ENCODE measurements around the gene KLRK1. TPM values are rescaled to one million over a fixed set of nuclear protein-coding genes. Genes with fewer than 3 reads are reported as not detected.

Gene KLRK1
- total RNA-seq, 6 donors from 2014 or later = 4.3 to 15.1 (median 8.1) TPM

DNA sequence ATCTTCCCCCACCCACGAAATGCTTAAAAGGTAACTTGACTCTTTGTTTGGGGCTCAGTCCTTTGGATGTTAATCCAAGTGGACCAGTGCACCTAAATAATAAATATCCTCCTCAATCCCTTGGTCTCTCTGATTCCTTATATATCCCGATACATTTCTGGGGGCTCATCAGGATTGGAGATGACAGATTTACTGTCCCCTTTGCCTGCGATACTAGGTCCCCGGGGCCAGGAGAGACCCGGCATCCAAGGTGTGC is 26.3 kb downstream of the KLRK1 start:
- TF ChIP-seq EP300 (IDR thresholded peaks at IDR 0.05) (no peak), POLR2AphosphoS5 (IDR thresholded peaks at IDR 0.05) (no peak), POLR2A (IDR thresholded peaks at IDR 0.05) (no peak)
- TF ChIP-seq, protein P1, sequence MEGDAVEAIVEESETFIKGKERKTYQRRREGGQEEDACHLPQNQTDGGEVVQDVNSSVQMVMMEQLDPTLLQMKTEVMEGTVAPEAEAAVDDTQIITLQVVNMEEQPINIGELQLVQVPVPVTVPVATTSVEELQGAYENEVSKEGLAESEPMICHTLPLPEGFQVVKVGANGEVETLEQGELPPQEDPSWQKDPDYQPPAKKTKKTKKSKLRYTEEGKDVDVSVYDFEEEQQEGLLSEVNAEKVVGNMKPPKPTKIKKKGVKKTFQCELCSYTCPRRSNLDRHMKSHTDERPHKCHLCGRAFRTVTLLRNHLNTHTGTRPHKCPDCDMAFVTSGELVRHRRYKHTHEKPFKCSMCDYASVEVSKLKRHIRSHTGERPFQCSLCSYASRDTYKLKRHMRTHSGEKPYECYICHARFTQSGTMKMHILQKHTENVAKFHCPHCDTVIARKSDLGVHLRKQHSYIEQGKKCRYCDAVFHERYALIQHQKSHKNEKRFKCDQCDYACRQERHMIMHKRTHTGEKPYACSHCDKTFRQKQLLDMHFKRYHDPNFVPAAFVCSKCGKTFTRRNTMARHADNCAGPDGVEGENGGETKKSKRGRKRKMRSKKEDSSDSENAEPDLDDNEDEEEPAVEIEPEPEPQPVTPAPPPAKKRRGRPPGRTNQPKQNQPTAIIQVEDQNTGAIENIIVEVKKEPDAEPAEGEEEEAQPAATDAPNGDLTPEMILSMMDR (IDR thresholded peaks at IDR 0.05) = no peak
- Histone ChIP-seq H3K27me3 (no peaks in the 10 kb centered on the region), H3K4me1 (peaks cover 14 to 42% (median 27%) of the 10 kb centered on the region in 4 donors), H3K27ac (peak overlapping the region; percentile 83 to 95 (median 88)), H3K36me3 (no peaks in the 10 kb centered on the region), H3K4me3 (peak overlapping the region in 3 of 4 donors; percentile 56 to 59 (median 57)), H3K9me3 (no peaks in the 10 kb centered on the region)
- no peak for DNase-seq
- ATAC-seq (ENCODE audit: low FRiP score in 2 of 2) = no peak
- WGBS, 2 donors = 73 to 85% methylated on average over 5 of the region's 5 CpGs

DNA sequence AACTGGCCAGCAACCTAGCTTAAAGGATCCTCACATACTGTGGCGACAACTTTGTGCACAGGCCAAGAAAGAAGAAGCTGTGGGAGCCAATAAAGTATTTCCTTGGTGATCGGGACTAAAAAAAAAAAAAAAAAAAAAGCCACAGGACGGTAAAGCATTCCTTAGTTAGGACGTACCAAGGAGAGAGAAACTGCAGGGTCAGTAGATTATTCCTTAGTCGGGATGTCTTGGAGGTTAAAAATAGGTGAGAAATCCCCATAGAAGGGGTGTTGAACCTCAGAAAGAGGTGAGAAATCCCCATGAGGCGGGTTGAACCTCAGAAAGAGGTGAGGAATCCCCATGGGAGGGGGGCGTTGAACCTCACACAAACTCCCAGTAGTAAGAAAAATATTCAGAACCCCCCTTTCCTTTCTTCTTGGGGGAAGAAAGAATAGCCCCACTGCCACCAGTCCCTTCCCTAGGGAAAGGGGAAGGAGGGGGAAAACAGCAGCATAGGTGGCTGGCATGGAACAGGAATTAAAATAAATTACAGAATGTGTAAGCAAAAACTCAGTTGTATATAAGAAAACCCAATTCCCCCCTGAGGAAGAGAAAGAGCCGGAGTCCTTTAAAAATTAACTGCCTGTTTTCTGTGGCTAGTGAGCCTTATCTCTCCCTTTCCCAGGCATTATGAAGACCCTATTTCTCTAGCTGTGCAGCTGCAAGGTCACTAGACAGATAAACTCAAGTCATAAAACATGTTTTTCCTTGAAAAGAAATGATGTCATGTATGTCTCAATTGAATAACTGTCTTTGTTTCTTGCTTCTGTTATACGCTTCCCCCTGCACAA is 26.8 kb downstream of the KLRK1 start:
- no peak for DNase-seq
- WGBS, 2 donors = 52 to 60% methylated on average over 9 of the region's 9 CpGs
- TF ChIP-seq POLR2A (IDR thresholded peaks at IDR 0.05) (no peak), EP300 (IDR thresholded peaks at IDR 0.05) (no peak), POLR2AphosphoS5 (IDR thresholded peaks at IDR 0.05) (no peak)
- TF ChIP-seq, protein P1 (IDR thresholded peaks at IDR 0.05) = no peak
- Histone ChIP-seq H3K4me1 (peaks cover 14 to 42% (median 27%) of the 10 kb centered on the region in 4 donors), H3K27ac (peak overlapping the region; percentile 83 to 95 (median 88)), H3K4me3 (peak overlapping the region in 1 of 4 donors; percentile 59), H3K36me3 (no peaks in the 10 kb centered on the region), H3K27me3 (no peaks in the 10 kb centered on the region), H3K9me3 (no peaks in the 10 kb centered on the region)
- ATAC-seq (ENCODE audit: low FRiP score in 2 of 2) = no peak

DNA sequence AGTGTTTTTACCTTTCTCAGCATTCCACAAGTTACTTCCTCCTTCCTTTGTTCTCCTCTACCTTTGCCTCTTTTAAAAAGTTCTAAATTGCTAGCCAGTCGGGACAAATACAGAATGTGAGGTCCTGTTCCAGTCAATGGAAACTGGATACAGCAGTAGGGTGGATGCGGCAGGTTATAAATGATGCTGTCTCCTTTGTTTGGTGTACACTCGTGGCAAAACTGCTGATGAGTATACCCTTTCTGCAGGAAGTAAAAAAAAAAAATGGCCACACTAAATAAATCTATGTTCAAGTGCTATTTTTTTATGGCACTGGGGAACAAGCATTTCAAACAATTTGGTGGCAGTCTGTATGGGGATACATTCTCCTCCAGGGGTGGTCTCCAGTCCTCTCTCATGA is 27.5 kb downstream of the KLRK1 start:
- no peak for ATAC-seq (ENCODE audit: low FRiP score in 2 of 2)
- Histone ChIP-seq H3K4me1 (peaks cover 14 to 42% (median 27%) of the 10 kb centered on the region in 4 donors), H3K36me3 (no peaks in the 10 kb centered on the region), H3K4me3 (no peak overlapping the region), H3K27ac (peak overlapping the region; percentile 8 to 95 (median 84)), H3K9me3 (no peaks in the 10 kb centered on the region), H3K27me3 (no peaks in the 10 kb centered on the region)
- WGBS, 2 donors = 44 to 55% methylated on average over 3 of the region's 3 CpGs
- DNase-seq = no peak
- TF ChIP-seq POLR2A (IDR thresholded peaks at IDR 0.05) = no peak
- TF ChIP-seq POLR2AphosphoS5 (IDR thresholded peaks at IDR 0.05) = no peak

DNA sequence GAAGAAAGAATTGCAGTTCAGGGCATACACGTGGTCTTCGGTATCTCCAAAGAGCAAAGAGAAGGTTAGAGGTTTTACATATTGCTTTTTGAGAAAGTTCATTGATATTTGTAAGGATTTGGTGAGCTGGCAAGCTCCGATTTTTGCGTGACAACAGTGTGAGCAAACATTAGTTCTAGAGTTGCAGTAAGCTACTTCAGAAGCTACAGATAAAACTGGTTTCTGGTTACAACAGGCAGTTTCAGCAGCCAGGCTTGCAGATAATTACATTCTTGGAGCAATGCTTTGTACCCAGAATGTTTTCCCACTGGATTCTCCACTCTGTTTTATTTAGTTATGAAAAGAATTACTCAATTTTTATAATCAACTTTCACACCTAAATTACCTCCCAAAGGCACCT is 28.2 kb downstream of the KLRK1 start:
- no peak for TF ChIP-seq EP300 (IDR thresholded peaks at IDR 0.05)
- no peak for TF ChIP-seq POLR2AphosphoS5 (IDR thresholded peaks at IDR 0.05)
- TF ChIP-seq, protein P1 (IDR thresholded peaks at IDR 0.05) = no peak
- DNase-seq (no peak), ATAC-seq (ENCODE audit: low FRiP score in 2 of 2) (no peak)
- Histone ChIP-seq H3K4me1 (peaks cover 8 to 36% (median 24%) of the 10 kb centered on the region in 4 donors), H3K27me3 (no peaks in the 10 kb centered on the region), H3K36me3 (no peaks in the 10 kb centered on the region), H3K9me3 (no peaks in the 10 kb centered on the region), H3K4me3 (no peak overlapping the region), H3K27ac (peak overlapping the region in 3 of 4 donors; percentile 20 to 35 (median 32))
- WGBS, 2 donors = 57 to 72% methylated on average over 4 of the region's 4 CpGs

DNA sequence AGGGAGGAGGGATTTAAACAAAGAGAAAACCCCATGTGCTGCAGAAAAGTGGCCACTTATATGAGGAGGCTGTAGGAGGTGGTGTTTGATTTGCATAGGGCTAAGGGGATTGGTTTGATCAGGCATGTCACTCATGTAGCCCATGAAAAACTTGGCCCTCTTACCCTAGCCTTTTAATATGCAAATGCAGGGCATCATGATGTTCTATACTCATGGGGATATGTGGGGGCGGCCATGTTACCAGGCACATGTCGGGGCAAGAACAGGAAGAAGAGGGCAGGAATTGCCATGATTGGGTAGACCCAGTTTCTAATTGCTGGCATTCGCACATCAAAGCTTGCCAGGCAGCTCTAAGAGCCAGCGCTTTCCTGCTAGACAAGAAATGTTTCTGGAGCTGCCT is 28.8 kb downstream of the KLRK1 start:
- ATAC-seq (ENCODE audit: low FRiP score in 2 of 2) (no peak), DNase-seq (no peak)
- H3K4me1 ChIP-seq = peaks cover 5 to 31% (median 19%) of the 10 kb centered on the region in 4 donors
- H3K9me3 ChIP-seq = no peaks in the 10 kb centered on the region
- WGBS, 2 donors = 70 to 77% methylated on average over 4 of the region's 4 CpGs
- TF ChIP-seq POLR2A (IDR thresholded peaks at IDR 0.05) (no peak), POLR2AphosphoS5 (IDR thresholded peaks at IDR 0.05) (no peak), EP300 (IDR thresholded peaks at IDR 0.05) (no peak)
- TF ChIP-seq, protein P1 (IDR thresholded peaks at IDR 0.05) = no peak
- H3K36me3 ChIP-seq = no peaks in the 10 kb centered on the region
- H3K27me3 ChIP-seq = no peaks in the 10 kb centered on the region
- no peak overlapping the region for H3K4me3 ChIP-seq
- peak overlapping the region in 1 of 4 donors; percentile 20 for H3K27ac ChIP-seq
